ENCODE data around the gene IL17D. TPM values are rescaled to one million over a fixed set of nuclear protein-coding genes. Genes with fewer than 3 reads are reported as not detected.

Gene IL17D
- total and polyA plus RNA-seq, 4 donors, result 2.9 to 9.2 (median 4.2) TPM

Other genes starting within 250 kb of the IL17D start
- 10 to 100 TPM; 29.5 to 41.4 TPM for gene CRYL1, start 177.8 kb upstream of the IL17D start, total RNA-seq
- gene CRYL1, start 177.8 kb upstream of the IL17D start, polyA plus RNA-seq, result 10 to 100 TPM; 21.9 to 72.1 TPM
- gene IFT88, start 136.5 kb upstream of the IL17D start, total RNA-seq, result 10 to 100 TPM; 12.9 to 19.1 TPM
- gene IFT88, start 136.5 kb upstream of the IL17D start, polyA plus RNA-seq, result 10 to 100 TPM in 1 of 2 donors, 1 to 10 TPM in 1; 3.4 to 13.1 TPM
- gene EEF1AKMT1, start 70.3 kb downstream of the IL17D start, total RNA-seq, result 10 to 100 TPM in 1 of 2 donors, 1 to 10 TPM in 1; 9.1 to 10.1 TPM
- gene EEF1AKMT1, start 70.3 kb downstream of the IL17D start, polyA plus RNA-seq, result 10 to 100 TPM; 11.3 to 12.5 TPM
- 10 to 100 TPM; 11.7 to 14.8 TPM for gene XPO4, start 199.0 kb downstream of the IL17D start, total RNA-seq
- gene XPO4, start 199.0 kb downstream of the IL17D start, polyA plus RNA-seq, result 1 to 10 TPM in 1 of 2 donors, under 1 TPM in 1; 0.88 to 3.6 TPM

All from aorta (tissue), 4 donors.